Smooth muscle cell (in vitro differentiated cells): ENCODE measurements around the gene HPGDS. TPM values are rescaled to one million over a fixed set of nuclear protein-coding genes. Genes with fewer than 3 reads are reported as not detected.

Source experiments
- DNase-seq: peaks from one replicate; lab custom pipeline; 2025; ENCODE audit not compliant: unreplicated experiment; lab: John Stamatoyannopoulos, UW
- H2AFZ ChIP-seq: fragments of 200-600 bp; sonication (generic); 2 replicates; pipeline ENCODE4 v1.6.0; 2016; ENCODE audit warnings: antibody characterized with exemption, low read depth, mild to moderate bottlenecking
- H3F3A ChIP-seq: fragments of 200-600 bp; sonication (generic); 2 replicates; pipeline ENCODE4 v1.6.0; 2017; ENCODE audit warnings: antibody characterized with exemption, low read depth
- H3K27ac ChIP-seq: fragments of 200-600 bp; sonication (generic); 2 replicates; pipeline ENCODE4 v1.5.1; 2016; ENCODE audit warnings: low read depth, mild to moderate bottlenecking
- H3K27me3 ChIP-seq: fragments of 200-600 bp; sonication (generic); 2 replicates; pipeline ENCODE4 v1.6.1; 2016; ENCODE audit warnings: low read depth, mild to moderate bottlenecking
- H3K36me3 ChIP-seq: fragments of 200-600 bp; sonication (generic); 2 replicates; pipeline ENCODE4 v1.5.1; 2016; ENCODE audit warnings: low read depth
- H3K4me1 ChIP-seq: fragments of 200-600 bp; sonication (generic); 2 replicates; pipeline ENCODE4 v1.5.1; 2016; ENCODE audit warnings: low read depth
- H3K4me2 ChIP-seq: fragments of 200-600 bp; sonication (generic); 2 replicates; pipeline ENCODE4 v1.6.0; 2016; ENCODE audit warnings: mild to moderate bottlenecking
- H3K4me3 ChIP-seq: fragments of 200-600 bp; sonication (generic); 2 replicates; pipeline ENCODE4 v1.5.1; 2016; ENCODE audit warnings: mild to moderate bottlenecking
- H3K79me2 ChIP-seq: fragments of 200-600 bp; sonication (generic); 2 replicates; pipeline ENCODE4 v1.6.0; 2016; ENCODE audit warnings: low read depth, mild to moderate bottlenecking
- H3K9ac ChIP-seq: fragments of 200-600 bp; sonication (generic); 2 replicates; pipeline ENCODE4 v1.6.0; 2016; ENCODE audit warnings: low read depth
- H3K9me3 ChIP-seq: fragments of 200-600 bp; sonication (generic); replicated peaks from 2 replicates; pipeline ENCODE4 v1.5.1; 2016; ENCODE audit warnings: low read depth
- H4K20me1 ChIP-seq: fragments of 200-600 bp; sonication (generic); 2 replicates; pipeline ENCODE4 v1.6.0; 2016; ENCODE audit warnings: low read depth
- WGBS: methylation state at CpG from one replicate; pipeline ENCODE4 v1.1.7; 2016; ENCODE audit warnings: low lambda C conversion rate; 5-methylcytosine and 5-hydroxymethylcytosine counted together
- polyA plus RNA-seq: library from polyadenylated mRNA; unstranded; fragments of >200 nt; fragmentation: Nextera tagmentation; extraction: Ambion mirVana; gene quantifications from 2 replicates; pipeline ENCODE4 v1.2.1, GENCODE V29; 2016
- total RNA-seq: library from RNA; depleted of rRNA; stranded (reverse); fragments of >200 nt; gene quantifications from 2 replicates; pipeline ENCODE4 v1.2.3, GENCODE V29; 2014
- TF ChIP-seq, protein P1 (sequence below): fragments of 200-600 bp; sonication (generic); IDR thresholded peaks from 2 replicates; pipeline ENCODE4 v1.5.1; 2017; ENCODE audit warnings: borderline replicate concordance, mild to moderate bottlenecking, antibody characterized with exemption; ENCODE audit not compliant: insufficient read depth, poor library complexity, severe bottlenecking

The HPGDS gene
- total and polyA plus RNA-seq, 2 experiments from 2014 or later = not detected

- H4K20me1 ChIP-seq = no peaks in the 10 kb centered on the region
- no peak overlapping the region for H3K4me3 ChIP-seq
- no peak for DNase-seq
- no peak overlapping the region for H3K27ac ChIP-seq
- H3F3A ChIP-seq = no peaks in the 10 kb centered on the region
- H2AFZ ChIP-seq = no peak overlapping the region
- H3K4me2 ChIP-seq = no peak overlapping the region
- no peaks in the 10 kb centered on the region for H3K4me1 ChIP-seq
- no peaks in the 10 kb centered on the region for H3K36me3 ChIP-seq
- no peaks in the 10 kb centered on the region for H3K79me2 ChIP-seq
- H3K27me3 ChIP-seq = no peaks in the 10 kb centered on the region
- TF ChIP-seq, protein P1, sequence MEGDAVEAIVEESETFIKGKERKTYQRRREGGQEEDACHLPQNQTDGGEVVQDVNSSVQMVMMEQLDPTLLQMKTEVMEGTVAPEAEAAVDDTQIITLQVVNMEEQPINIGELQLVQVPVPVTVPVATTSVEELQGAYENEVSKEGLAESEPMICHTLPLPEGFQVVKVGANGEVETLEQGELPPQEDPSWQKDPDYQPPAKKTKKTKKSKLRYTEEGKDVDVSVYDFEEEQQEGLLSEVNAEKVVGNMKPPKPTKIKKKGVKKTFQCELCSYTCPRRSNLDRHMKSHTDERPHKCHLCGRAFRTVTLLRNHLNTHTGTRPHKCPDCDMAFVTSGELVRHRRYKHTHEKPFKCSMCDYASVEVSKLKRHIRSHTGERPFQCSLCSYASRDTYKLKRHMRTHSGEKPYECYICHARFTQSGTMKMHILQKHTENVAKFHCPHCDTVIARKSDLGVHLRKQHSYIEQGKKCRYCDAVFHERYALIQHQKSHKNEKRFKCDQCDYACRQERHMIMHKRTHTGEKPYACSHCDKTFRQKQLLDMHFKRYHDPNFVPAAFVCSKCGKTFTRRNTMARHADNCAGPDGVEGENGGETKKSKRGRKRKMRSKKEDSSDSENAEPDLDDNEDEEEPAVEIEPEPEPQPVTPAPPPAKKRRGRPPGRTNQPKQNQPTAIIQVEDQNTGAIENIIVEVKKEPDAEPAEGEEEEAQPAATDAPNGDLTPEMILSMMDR = no peak
- no peak overlapping the region for H3K9ac ChIP-seq
- H3K9me3 ChIP-seq = no peaks in the 10 kb centered on the region
Observed at GRCh38 chr4:94358101-94358500, 15.5 kb upstream of the HPGDS start.

DNA sequence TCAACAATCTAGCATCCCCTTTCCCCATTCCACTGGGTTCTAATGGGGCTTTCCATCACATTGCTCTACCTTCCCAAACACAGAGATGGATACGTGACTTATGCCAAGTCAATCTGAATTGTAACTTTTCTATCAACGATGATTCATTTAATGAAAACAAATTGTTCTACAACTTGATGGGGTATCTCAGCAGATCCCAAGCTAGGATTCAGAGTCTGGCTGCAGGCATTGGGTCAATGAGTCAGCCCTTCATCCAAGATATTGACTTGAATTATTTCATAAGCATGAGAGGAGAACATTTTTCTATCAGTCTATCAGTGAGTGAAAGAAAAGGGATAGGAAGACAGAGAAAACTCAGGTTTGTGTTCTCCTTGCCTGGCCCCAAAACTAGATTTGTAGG lies 15.0 kb upstream of the HPGDS start:
- no peaks in the 10 kb centered on the region for H3K9me3 ChIP-seq
- no peaks in the 10 kb centered on the region for H3K36me3 ChIP-seq
- DNase-seq = no peak
- H3K4me1 ChIP-seq = no peaks in the 10 kb centered on the region
- TF ChIP-seq, protein P1 = no peak
- WGBS = 93% methylated on average over 2 of the region's 2 CpGs
- H3K27ac ChIP-seq = no peak overlapping the region
- no peak overlapping the region for H3K4me2 ChIP-seq
- no peak overlapping the region for H2AFZ ChIP-seq
- H3F3A ChIP-seq = no peaks in the 10 kb centered on the region
- H3K4me3 ChIP-seq = no peak overlapping the region
- H3K79me2 ChIP-seq = no peaks in the 10 kb centered on the region
- H4K20me1 ChIP-seq = no peaks in the 10 kb centered on the region
- no peak overlapping the region for H3K9ac ChIP-seq
- H3K27me3 ChIP-seq = no peaks in the 10 kb centered on the region

DNA sequence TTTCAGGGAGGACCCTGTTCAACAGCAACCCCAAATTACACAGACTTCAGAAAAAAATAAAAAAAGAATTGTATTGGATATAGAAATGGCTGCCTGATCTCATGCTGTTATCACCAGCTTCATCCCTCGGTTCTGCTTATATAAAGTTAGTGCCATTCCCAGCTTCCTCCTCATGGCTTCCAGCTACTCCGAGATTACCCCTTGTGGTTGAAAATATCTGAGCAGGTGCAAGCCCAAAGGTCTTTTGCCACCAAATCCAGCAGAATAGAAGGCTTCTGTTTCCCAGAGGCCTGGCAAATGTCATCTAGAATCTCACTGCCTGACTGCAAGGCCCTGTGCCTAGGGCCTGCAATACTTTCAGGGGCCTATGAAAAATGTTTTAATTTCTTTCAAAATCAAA lies 13.8 kb upstream of the HPGDS start:
- WGBS = 83% methylated on average over 2 of the region's 2 CpGs

GRCh38 chr4:94354474-94354896 lies 11.8 kb upstream of the HPGDS start:
- Histone ChIP-seq H3K4me3 (no peak overlapping the region), H3K27ac (no peak overlapping the region), H3K79me2 (no peaks in the 10 kb centered on the region), H2AFZ (no peak overlapping the region), H3K9me3 (no peaks in the 10 kb centered on the region), H3K9ac (no peak overlapping the region), H3K27me3 (no peaks in the 10 kb centered on the region), H4K20me1 (no peaks in the 10 kb centered on the region), H3K4me1 (no peaks in the 10 kb centered on the region), H3F3A (peaks cover 3% of the 10 kb centered on the region), H3K36me3 (no peaks in the 10 kb centered on the region), H3K4me2 (no peak overlapping the region)
- no peak for DNase-seq
- WGBS = 91% methylated on average over 6 of the region's 6 CpGs
- TF ChIP-seq, protein P1 = no peak

More for the DNA sequence above, 13.8 kb upstream of the HPGDS start:
- Histone ChIP-seq H3K4me1 (no peaks in the 10 kb centered on the region), H4K20me1 (no peaks in the 10 kb centered on the region), H3K79me2 (no peaks in the 10 kb centered on the region), H3K36me3 (no peaks in the 10 kb centered on the region), H3K4me3 (no peak overlapping the region), H3K9ac (no peak overlapping the region), H2AFZ (no peak overlapping the region), H3K27ac (no peak overlapping the region), H3K9me3 (no peaks in the 10 kb centered on the region), H3K4me2 (no peak overlapping the region), H3K27me3 (no peaks in the 10 kb centered on the region), H3F3A (no peaks in the 10 kb centered on the region)
- no peak for DNase-seq
- TF ChIP-seq, protein P1 = no peak
